H9 (cell line): Measurements from ENCODE around the gene ABLIM1. TPM values are rescaled to one million over a fixed set of nuclear protein-coding genes. Genes with fewer than 3 reads are reported as not detected.

ENCODE experiments used
- DNase-seq: peaks from one replicate; pipeline ENCODE4 v3.0.0-alpha.2; 2017
- H2AFZ ChIP-seq: one replicate; pipeline ENCODE4 v1.6.1; 2013; ENCODE audit warnings: mild to moderate bottlenecking, low read length, control low read depth, moderate library complexity
- H2AK5ac ChIP-seq: 2 replicates; pipeline ENCODE4 v1.6.1; 2013; ENCODE audit warnings: low read length, control low read depth, mixed read lengths; ENCODE audit not compliant: insufficient read length
- H2BK120ac ChIP-seq: one replicate; pipeline ENCODE4 v1.6.1; 2013; ENCODE audit warnings: low read depth, mild to moderate bottlenecking, low read length, control low read depth, inconsistent platforms; ENCODE audit not compliant: poor library complexity, severe bottlenecking
- H2BK12ac ChIP-seq: 2 replicates; pipeline ENCODE4 v1.6.1; 2013; ENCODE audit warnings: low read length, control low read depth, mixed read lengths, low read depth; ENCODE audit not compliant: insufficient read length
- H2BK15ac ChIP-seq: 2 replicates; pipeline ENCODE4 v1.6.1; 2013; ENCODE audit warnings: low read depth, low read length, control low read depth
- H2BK20ac ChIP-seq: one replicate; pipeline ENCODE4 v1.6.1; 2013; ENCODE audit warnings: low read depth, mild to moderate bottlenecking, low read length, control low read depth, inconsistent platforms; ENCODE audit not compliant: poor library complexity, severe bottlenecking
- H2BK5ac ChIP-seq: 2 replicates; pipeline ENCODE4 v1.6.1; 2013; ENCODE audit warnings: low read length, control low read depth, mixed read lengths; ENCODE audit not compliant: insufficient read length
- H3K14ac ChIP-seq: 2 replicates; pipeline ENCODE4 v1.6.1; 2013; ENCODE audit warnings: low read length, control low read depth; ENCODE audit not compliant: insufficient read depth
- H3K18ac ChIP-seq: 2 replicates; pipeline ENCODE4 v1.6.1; 2013; ENCODE audit warnings: low read depth, mild to moderate bottlenecking, mixed read lengths, low read length, control low read depth; ENCODE audit not compliant: insufficient read length
- H3K23ac ChIP-seq: 2 replicates; pipeline ENCODE4 v1.6.1; 2013; ENCODE audit warnings: low read length, control low read depth, mixed read lengths, low read depth; ENCODE audit not compliant: insufficient read length
- H3K23me2 ChIP-seq: 2 replicates; pipeline ENCODE4 v1.6.1; 2013; ENCODE audit warnings: low read depth, mild to moderate bottlenecking, mixed read lengths, low read length, control low read depth; ENCODE audit not compliant: insufficient read length, poor library complexity, severe bottlenecking
- H3K27ac ChIP-seq: 2 replicates; pipeline ENCODE4 v1.5.1; 2013; ENCODE audit warnings: low read length, control low read depth, mixed read lengths, low read depth; ENCODE audit not compliant: insufficient read length
- H3K27me3 ChIP-seq: 2 replicates; pipeline ENCODE4 v1.6.1; 2013; ENCODE audit warnings: low read length, control low read depth, inconsistent platforms; ENCODE audit not compliant: insufficient read depth
- H3K4ac ChIP-seq: 2 replicates; pipeline ENCODE4 v1.6.1; 2013; ENCODE audit warnings: low read depth, mild to moderate bottlenecking, control low read depth, inconsistent platforms, low read length, moderate library complexity
- H3K4me1 ChIP-seq: 2 replicates; pipeline ENCODE4 v1.6.1; 2013; ENCODE audit warnings: low read length, control low read depth, inconsistent platforms; ENCODE audit not compliant: insufficient read depth
- H3K4me2 ChIP-seq: 2 replicates; pipeline ENCODE4 v1.6.1; 2013; ENCODE audit warnings: low read length, control low read depth, mixed read lengths; ENCODE audit not compliant: insufficient read length, insufficient read depth
- H3K56ac ChIP-seq: 2 replicates; pipeline ENCODE4 v1.6.1; 2013; ENCODE audit warnings: low read depth, mild to moderate bottlenecking, mixed read lengths, low read length, control low read depth; ENCODE audit not compliant: insufficient read length
- H3K79me1 ChIP-seq: 2 replicates; pipeline ENCODE4 v1.6.1; 2013; ENCODE audit warnings: low read depth, mild to moderate bottlenecking, moderate library complexity, low read length, control low read depth, inconsistent platforms; ENCODE audit not compliant: insufficient read depth, poor library complexity, severe bottlenecking
- H3K79me2 ChIP-seq: 2 replicates; pipeline ENCODE4 v1.6.1; 2013; ENCODE audit warnings: low read length, control low read depth, inconsistent platforms; ENCODE audit not compliant: insufficient read depth
- H3K9ac ChIP-seq: 2 replicates; pipeline ENCODE4 v1.6.1; 2013; ENCODE audit warnings: low read length, control low read depth, mixed read lengths; ENCODE audit not compliant: insufficient read length; ENCODE audit errors: extremely low read depth
- H3K9me3 ChIP-seq: one replicate; pipeline ENCODE4 v1.6.1; 2013; ENCODE audit warnings: low read depth, low read length, inconsistent platforms; ENCODE audit not compliant: control insufficient read depth
- H3T11ph ChIP-seq: one replicate; pipeline ENCODE4 v1.6.1; 2013; ENCODE audit warnings: mild to moderate bottlenecking, low read length, control low read depth, inconsistent platforms
- H4K20me1 ChIP-seq: one replicate; pipeline ENCODE4 v1.6.1; 2013; ENCODE audit not compliant: control insufficient read depth, insufficient read length, insufficient read depth
- H4K5ac ChIP-seq: 2 replicates; pipeline ENCODE4 v1.6.1; 2013; ENCODE audit warnings: low read depth, mild to moderate bottlenecking, mixed read lengths, low read length, control low read depth; ENCODE audit not compliant: insufficient read length
- H4K8ac ChIP-seq: replicated peaks from 2 replicates; pipeline ENCODE4 v1.6.1; 2013; ENCODE audit warnings: low read length, control low read depth, mixed read lengths, low read depth; ENCODE audit not compliant: insufficient read length
- H4K91ac ChIP-seq: 2 replicates; pipeline ENCODE4 v1.6.1; 2013; ENCODE audit warnings: low read depth, mild to moderate bottlenecking, moderate library complexity, mixed read lengths, low read length, control low read depth; ENCODE audit not compliant: insufficient read length
- H3K27ac Mint-ChIP-seq, 3 experiments: 2 replicates in 2 of 3; 3 replicates in 1 of 3; pipeline ENCODE4 v1.8.0; 2020 to 2021; ENCODE audit warnings: mixed read lengths in 3 of 3, mild to moderate bottlenecking in 1 of 3, moderate library complexity in 1 of 3
- H3K27me3 Mint-ChIP-seq: 2 replicates; pipeline ENCODE4 v1.8.0; 2021; ENCODE audit warnings: low read depth, mild to moderate bottlenecking, moderate library complexity, mixed read lengths
- H3K36me3 Mint-ChIP-seq, 3 experiments: 2 replicates in 2 of 3; 3 replicates in 1 of 3; pipeline ENCODE4 v1.8.0; 2020 to 2021; ENCODE audit warnings: low read depth in 3 of 3, mixed read lengths in 3 of 3; ENCODE audit not compliant: insufficient read depth in 1 of 3
- H3K4me1 Mint-ChIP-seq, 2 experiments: 2 replicates each; pipeline ENCODE4 v1.8.0; 2020; ENCODE audit warnings: mixed read lengths in 2 of 2
- H3K4me3 Mint-ChIP-seq, 2 experiments: 2 replicates in 1 of 2; 3 replicates in 1 of 2; pipeline ENCODE4 v1.8.0; 2020 to 2021; ENCODE audit warnings: mild to moderate bottlenecking in 2 of 2, mixed read lengths in 2 of 2, moderate library complexity in 1 of 2
- H3K9me3 Mint-ChIP-seq, 2 experiments: 2 replicates in 1 of 2; 3 replicates in 1 of 2; pipeline ENCODE4 v1.8.0; 2020; ENCODE audit warnings: mild to moderate bottlenecking in 2 of 2, mixed read lengths in 2 of 2, moderate library complexity in 1 of 2
- WGBS: extraction: QIAGEN DNeasy Blood & Tissue Kit; methylation state at CpG from one replicate; pipeline ENCODE4 v1.1.7; 2013; ENCODE audit warnings: missing lambda C conversion rate, low lambda C conversion rate, mixed read lengths; ENCODE audit not compliant: insufficient read length; ENCODE audit errors: extremely low coverage; 5-methylcytosine and 5-hydroxymethylcytosine counted together
- total RNA-seq: library from RNA; stranded (reverse); gene quantifications from 2 replicates; pipeline ENCODE4 v1.2.1, GENCODE V29; 2021
- TF ChIP-seq, protein P1 (sequence below): fragments of 200-600 bp; sonication (generic); conservative IDR thresholded peaks from 3 replicates; pipeline ENCODE4 v1.8.0; 2021; ENCODE audit warnings: antibody characterized with exemption, mild to moderate bottlenecking

The ABLIM1 gene
- total RNA-seq, 1 experiment from 2014 or later: 32.1 TPM

DNA sequence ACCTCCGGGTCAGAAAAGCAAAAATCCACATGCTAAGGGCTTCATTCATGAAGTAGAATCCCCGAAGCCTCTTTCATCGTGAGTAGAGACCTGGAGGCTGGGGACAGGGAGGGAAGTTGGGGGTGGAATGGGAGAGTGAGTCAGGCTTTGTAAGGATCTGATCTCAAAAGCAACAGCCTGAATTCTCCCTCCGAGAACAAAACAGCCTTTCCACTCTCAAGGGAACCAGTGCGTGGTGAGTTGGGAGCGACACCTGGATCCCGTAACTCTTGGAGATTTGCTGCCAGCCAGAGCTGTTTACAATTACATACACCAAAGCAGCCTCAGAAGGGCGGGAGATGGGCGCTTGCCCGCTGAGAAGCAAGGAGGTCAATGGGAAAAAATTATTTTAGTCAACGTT lies 264.6 kb downstream of the ABLIM1 start:
- Histone ChIP-seq H2BK20ac (no peak overlapping the region), H3K79me1 (no peaks in the 10 kb centered on the region), H4K20me1 (no peaks in the 10 kb centered on the region), H3K9ac (no peak overlapping the region), H2BK12ac (no peak overlapping the region), H2BK5ac (no peak overlapping the region), H3K14ac (no peak overlapping the region), H2BK120ac (no peak overlapping the region), H3K18ac (no peak overlapping the region), H4K8ac (no peak overlapping the region), H3K4me2 (no peak overlapping the region), H3K23me2 (no peaks in the 10 kb centered on the region), H2AFZ (no peak overlapping the region), H4K5ac (no peak overlapping the region), H4K91ac (no peak overlapping the region), H3K4ac (no peak overlapping the region), H2BK15ac (no peak overlapping the region), H3K23ac (no peak overlapping the region), H3K9me3 (no peaks in the 10 kb centered on the region), H3K4me1 (peaks cover 3% of the 10 kb centered on the region; the same call in 1 of the 2 replicates), H3K27ac (no peak overlapping the region), H2AK5ac (no peak overlapping the region), H3K79me2 (no peaks in the 10 kb centered on the region), H3T11ph (no peak overlapping the region), H3K27me3 (no peaks in the 10 kb centered on the region), H3K56ac (no peak overlapping the region)
- no peaks in the 10 kb centered on the region for H3K9me3 Mint-ChIP-seq
- peaks cover 9 to 14% of the 10 kb centered on the region in 2 experiments for H3K4me1 Mint-ChIP-seq
- TF ChIP-seq, protein P1, sequence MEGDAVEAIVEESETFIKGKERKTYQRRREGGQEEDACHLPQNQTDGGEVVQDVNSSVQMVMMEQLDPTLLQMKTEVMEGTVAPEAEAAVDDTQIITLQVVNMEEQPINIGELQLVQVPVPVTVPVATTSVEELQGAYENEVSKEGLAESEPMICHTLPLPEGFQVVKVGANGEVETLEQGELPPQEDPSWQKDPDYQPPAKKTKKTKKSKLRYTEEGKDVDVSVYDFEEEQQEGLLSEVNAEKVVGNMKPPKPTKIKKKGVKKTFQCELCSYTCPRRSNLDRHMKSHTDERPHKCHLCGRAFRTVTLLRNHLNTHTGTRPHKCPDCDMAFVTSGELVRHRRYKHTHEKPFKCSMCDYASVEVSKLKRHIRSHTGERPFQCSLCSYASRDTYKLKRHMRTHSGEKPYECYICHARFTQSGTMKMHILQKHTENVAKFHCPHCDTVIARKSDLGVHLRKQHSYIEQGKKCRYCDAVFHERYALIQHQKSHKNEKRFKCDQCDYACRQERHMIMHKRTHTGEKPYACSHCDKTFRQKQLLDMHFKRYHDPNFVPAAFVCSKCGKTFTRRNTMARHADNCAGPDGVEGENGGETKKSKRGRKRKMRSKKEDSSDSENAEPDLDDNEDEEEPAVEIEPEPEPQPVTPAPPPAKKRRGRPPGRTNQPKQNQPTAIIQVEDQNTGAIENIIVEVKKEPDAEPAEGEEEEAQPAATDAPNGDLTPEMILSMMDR: no peak
- H3K27me3 Mint-ChIP-seq: peaks cover 46% of the 10 kb centered on the region
- no CpG with 5 or more reads among the region's 11 CpGs for WGBS
- DNase-seq: no peak
- H3K4me3 Mint-ChIP-seq: no peak overlapping the region
- H3K27ac Mint-ChIP-seq: no peak overlapping the region
- no peaks in the 10 kb centered on the region for H3K36me3 Mint-ChIP-seq
